Vagina (tissue), 2 donors: Measurements from ENCODE around the gene CHD9.

Source experiments
- CTCF ChIP-seq, 3 experiments: fragments of 450-650 bp in 2 of 3; fragments of 200-600 bp in 1 of 3; sonication (generic) in 1 of 3; IDR thresholded peaks; one replicate each; pipeline ENCODE4 v1.5.1; 2017 to 2019; ENCODE audit warnings: antibody characterized with exemption in 3 of 3, mild to moderate bottlenecking in 2 of 3, moderate library complexity in 2 of 3
- POLR2A ChIP-seq, 2 donors: fragments of 450-650 bp; IDR thresholded peaks; one replicate each; pipeline ENCODE4 v1.6.1; 2017; ENCODE audit warnings: antibody characterized with exemption in 2 of 2, mild to moderate bottlenecking in 2 of 2, moderate library complexity in 2 of 2
- POLR2AphosphoS5 ChIP-seq, 2 donors: sonication (generic); formaldehyde crosslinking; IDR thresholded peaks; one replicate each; pipeline ENCODE4 v1.9.0; 2017; ENCODE audit warnings: antibody characterized with exemption in 2 of 2, mild to moderate bottlenecking in 2 of 2, low read depth in 1 of 2; ENCODE audit not compliant: insufficient read depth in 1 of 2

- TF ChIP-seq POLR2A (IDR thresholded peaks at IDR 0.05) (no peak), CTCF (IDR thresholded peaks at IDR 0.05) (no peak), POLR2AphosphoS5 (IDR thresholded peaks at IDR 0.05; ENCODE audit: insufficient read depth in 1 of 2, low read depth in 1 of 2) (no peak)
Measured at GRCh38 chr16:53281280-53281679, 226.5 kb downstream of the CHD9 start.
